GM12872 (cell line): ENCODE data around the gene DIDO1.

ENCODE experiments used
- CTCF ChIP-seq: IDR thresholded peaks from 3 replicates; pipeline ENCODE4 v1.5.1; 2011; ENCODE audit warnings: low read depth, mild to moderate bottlenecking, low read length, moderate library complexity; ENCODE audit not compliant: insufficient read depth

The DIDO1 gene

GRCh38 chr20:62965363-62965771 lies 39.1 kb upstream of the DIDO1 start:
- no peak for TF ChIP-seq CTCF

- no peak for TF ChIP-seq CTCF
These were observed 38.4 kb upstream of the DIDO1 start for GRCh38 chr20:62964700-62965099.

- TF ChIP-seq CTCF = no peak
These were observed 37.5 kb upstream of the DIDO1 start for GRCh38 chr20:62963614-62964397.

- TF ChIP-seq CTCF = no peak
These were observed 36.7 kb upstream of the DIDO1 start for GRCh38 chr20:62962891-62963613.

GRCh38 chr20:62962221-62962879 lies 36.0 kb upstream of the DIDO1 start:
- TF ChIP-seq CTCF = no peak

GRCh38 chr20:62961799-62962198 lies 35.5 kb upstream of the DIDO1 start:
- TF ChIP-seq CTCF = no peak

- TF ChIP-seq CTCF = no peak
These were observed 35.0 kb upstream of the DIDO1 start for GRCh38 chr20:62961310-62961783.
